AG09319 (cell line): ENCODE measurements around the gene SLC29A1.

Experiments used
- DNase-seq: peaks from one replicate; pipeline ENCODE4 v3.0.0-alpha.2; 2010; ENCODE audit warnings: low read depth; ENCODE audit errors: extremely low read depth
- TF ChIP-seq, protein P1 (sequence below): IDR thresholded peaks from 2 replicates; pipeline ENCODE4 v1.5.1; 2011; ENCODE audit warnings: low read depth, mild to moderate bottlenecking, inconsistent platforms, low read length, moderate library complexity

The SLC29A1 gene

DNA sequence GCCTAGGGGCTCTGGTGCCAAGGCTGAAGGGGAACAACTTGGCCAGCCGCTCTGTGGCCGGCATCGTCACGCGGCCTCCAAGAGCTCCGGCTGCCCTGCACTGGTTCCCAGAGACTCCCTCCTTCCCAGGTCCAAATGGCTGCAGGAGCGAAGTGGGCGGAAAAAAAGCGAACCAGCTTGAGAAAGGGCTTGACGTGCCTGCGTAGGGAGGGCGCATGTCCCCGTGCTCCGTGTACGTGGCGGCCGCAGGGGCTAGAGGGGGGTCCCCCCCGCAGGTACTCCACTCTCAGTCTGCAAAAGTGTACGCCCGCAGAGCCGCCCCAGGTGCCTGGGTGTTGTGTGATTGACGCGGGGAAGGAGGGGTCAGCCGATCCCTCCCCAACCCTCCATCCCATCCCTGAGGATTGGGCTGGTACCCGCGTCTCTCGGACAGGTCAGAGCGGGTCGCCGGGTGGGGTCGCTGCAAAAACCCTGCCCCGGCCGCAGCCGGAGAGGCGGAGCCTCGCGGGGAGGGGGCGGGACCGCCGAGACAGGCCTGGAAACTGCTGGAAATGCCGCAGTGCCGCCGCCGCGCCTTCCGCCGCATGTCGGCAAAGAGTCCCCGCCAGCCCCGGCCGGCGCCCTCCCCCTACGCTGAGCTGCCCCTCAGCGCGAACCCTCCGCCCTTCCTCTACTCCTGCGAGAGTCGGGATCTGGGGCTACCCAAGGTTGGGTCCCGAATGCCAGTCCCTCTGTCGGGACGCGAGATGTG is 22.7 kb downstream of the SLC29A1 start:
- TF ChIP-seq, protein P1, sequence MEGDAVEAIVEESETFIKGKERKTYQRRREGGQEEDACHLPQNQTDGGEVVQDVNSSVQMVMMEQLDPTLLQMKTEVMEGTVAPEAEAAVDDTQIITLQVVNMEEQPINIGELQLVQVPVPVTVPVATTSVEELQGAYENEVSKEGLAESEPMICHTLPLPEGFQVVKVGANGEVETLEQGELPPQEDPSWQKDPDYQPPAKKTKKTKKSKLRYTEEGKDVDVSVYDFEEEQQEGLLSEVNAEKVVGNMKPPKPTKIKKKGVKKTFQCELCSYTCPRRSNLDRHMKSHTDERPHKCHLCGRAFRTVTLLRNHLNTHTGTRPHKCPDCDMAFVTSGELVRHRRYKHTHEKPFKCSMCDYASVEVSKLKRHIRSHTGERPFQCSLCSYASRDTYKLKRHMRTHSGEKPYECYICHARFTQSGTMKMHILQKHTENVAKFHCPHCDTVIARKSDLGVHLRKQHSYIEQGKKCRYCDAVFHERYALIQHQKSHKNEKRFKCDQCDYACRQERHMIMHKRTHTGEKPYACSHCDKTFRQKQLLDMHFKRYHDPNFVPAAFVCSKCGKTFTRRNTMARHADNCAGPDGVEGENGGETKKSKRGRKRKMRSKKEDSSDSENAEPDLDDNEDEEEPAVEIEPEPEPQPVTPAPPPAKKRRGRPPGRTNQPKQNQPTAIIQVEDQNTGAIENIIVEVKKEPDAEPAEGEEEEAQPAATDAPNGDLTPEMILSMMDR: peak; percentile 11
- peak; percentile 61 for DNase-seq

DNA sequence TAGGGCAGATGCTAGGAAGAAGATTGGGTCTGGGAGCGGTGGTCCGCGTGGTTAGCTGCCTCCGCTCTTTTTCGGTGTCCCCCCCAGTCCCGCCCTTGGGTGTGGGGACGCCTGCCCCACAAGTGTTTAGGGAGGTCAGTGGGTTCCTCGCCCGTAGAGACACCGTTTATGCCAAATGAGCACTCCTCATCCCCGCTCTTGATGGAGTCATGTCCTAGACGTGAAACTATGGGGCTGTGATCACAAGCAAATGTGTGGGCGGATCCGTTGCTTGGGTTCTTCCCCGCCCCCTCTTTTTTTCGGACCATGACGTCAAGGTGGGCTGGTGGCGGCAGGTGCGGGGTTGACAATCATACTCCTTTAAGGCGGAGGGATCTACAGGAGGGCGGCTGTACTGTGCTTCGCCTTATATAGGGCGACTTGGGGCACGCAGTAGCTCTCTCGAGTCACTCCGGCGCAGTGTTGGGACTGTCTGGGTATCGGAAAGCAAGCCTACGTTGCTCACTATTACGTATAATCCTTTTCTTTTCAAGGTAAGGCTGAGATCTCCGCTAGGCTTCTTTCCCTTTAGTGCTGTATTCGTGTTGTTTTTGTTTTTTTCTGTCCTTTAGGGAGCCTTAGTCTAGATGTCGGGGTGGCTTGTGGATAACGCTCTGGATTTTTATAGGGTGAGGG is 23.4 kb downstream of the SLC29A1 start, which contains the start of gene HSP90AB1:
Gene HSP90AB1 (plus strand): TSS at position 439 of the 675 bp plus-strand sequence. CDS start 1,529 bp downstream, outside the sequence.
- DNase-seq: peak; percentile 97
- TF ChIP-seq, protein P1: no peak

- DNase-seq: no peak
- TF ChIP-seq, protein P1: no peak
Observed at GRCh38 chr6:44247338-44248302, 24.2 kb downstream of the SLC29A1 start.

DNA sequence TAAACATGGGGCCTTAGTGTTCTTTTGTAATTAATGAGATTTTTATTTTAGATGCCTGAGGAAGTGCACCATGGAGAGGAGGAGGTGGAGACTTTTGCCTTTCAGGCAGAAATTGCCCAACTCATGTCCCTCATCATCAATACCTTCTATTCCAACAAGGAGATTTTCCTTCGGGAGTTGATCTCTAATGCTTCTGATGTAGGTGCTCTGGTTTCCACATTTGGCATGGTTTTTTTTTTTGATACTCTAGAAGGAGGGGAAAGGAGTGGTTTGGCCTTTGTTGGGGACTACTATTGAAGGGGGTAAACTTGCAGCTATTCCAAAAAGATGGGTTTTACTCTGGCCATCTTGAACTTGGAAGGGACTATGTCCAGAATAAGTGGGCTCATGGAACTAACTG is 25.2 kb downstream of the SLC29A1 start:
- TF ChIP-seq, protein P1: no peak
- no peak for DNase-seq

DNA sequence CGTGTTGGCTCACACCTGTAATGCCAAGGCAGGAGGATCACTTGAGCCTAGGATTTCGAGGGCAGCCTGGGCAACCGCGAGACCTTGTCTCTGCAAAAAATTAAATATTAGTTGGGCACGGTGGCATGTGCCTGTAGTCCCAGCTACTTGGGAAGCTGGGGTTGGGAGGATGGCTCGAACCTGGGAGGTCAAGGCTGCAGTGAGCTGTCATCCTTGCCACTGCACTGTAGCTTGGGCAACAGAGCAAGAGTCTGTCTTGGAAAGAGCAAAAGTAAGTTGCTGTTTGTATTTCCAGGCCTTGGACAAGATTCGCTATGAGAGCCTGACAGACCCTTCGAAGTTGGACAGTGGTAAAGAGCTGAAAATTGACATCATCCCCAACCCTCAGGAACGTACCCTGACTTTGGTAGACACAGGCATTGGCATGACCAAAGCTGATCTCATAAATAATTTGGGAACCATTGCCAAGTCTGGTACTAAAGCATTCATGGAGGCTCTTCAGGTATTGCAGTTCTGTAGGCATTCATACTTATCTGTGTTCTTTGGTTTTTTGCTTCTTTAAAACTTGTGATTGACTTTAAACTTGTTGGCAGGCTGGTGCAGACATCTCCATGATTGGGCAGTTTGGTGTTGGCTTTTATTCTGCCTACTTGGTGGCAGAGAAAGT is 25.8 kb downstream of the SLC29A1 start:
- TF ChIP-seq, protein P1: no peak
- DNase-seq: no peak

DNA sequence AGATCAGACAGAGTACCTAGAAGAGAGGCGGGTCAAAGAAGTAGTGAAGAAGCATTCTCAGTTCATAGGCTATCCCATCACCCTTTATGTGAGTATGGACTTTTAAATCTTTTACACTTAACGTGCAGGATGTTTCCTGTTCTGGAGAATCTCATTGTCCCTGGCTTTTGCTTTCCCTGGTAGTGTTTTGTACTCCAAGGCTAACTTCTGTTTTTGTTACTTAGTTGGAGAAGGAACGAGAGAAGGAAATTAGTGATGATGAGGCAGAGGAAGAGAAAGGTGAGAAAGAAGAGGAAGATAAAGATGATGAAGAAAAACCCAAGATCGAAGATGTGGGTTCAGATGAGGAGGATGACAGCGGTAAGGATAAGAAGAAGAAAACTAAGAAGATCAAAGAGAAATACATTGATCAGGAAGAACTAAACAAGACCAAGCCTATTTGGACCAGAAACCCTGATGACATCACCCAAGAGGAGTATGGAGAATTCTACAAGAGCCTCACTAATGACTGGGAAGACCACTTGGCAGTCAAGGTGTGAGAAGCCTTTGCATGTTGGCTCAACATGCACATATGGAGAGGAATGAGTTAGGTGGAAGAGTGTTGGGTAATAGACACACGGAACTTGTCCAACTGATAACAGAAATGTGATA is 26.8 kb downstream of the SLC29A1 start:
- TF ChIP-seq, protein P1: no peak
- DNase-seq: no peak
